Stimulated activated CD4-positive, alpha-beta T cell treated with anti-CD3 and anti-CD28 coated beads, Interleukin-4, amount 100 ng/mL, for 48 hours (primary cell): Measurements from ENCODE around the gene TMEM8B.

Experiments
- DNase-seq, 2 donors: peaks; one replicate each; pipeline ENCODE4 v3.0.0-alpha.2; 2020; ENCODE audit warnings: low read depth in 2 of 2

Gene TMEM8B

GRCh38 chr9:35829084-35829763, at the start of gene TMEM8B:
Gene TMEM8B (plus strand): TSS chr9:35829228. CDS start chr9:35829448, 220 bp downstream.
- peak; percentile 96 for DNase-seq

- no peak for DNase-seq
Measured at GRCh38 chr9:35781066-35781465, 48.0 kb upstream of the TMEM8B start.

- DNase-seq: no peak
Measured at GRCh38 chr9:35783418-35783817, 45.6 kb upstream of the TMEM8B start.

GRCh38 chr9:35789541-35789940, 39.5 kb upstream of the TMEM8B start:
- DNase-seq: no peak

- no peak for DNase-seq
Measured at GRCh38 chr9:35790025-35790384, 39.0 kb upstream of the TMEM8B start.

GRCh38 chr9:35790385-35791296, 38.4 kb upstream of the TMEM8B start:
- peak; percentile 27 to 33 for DNase-seq

- no peak for DNase-seq
Measured at GRCh38 chr9:35791297-35791921, 37.6 kb upstream of the TMEM8B start, which contains the start of gene NPR2. Gene NPR2 (plus strand): TSS chr9:35791591. CDS start chr9:35792409, 818 bp downstream.

- DNase-seq: no peak
Measured at GRCh38 chr9:35792024-35792813, 36.8 kb upstream of the TMEM8B start.

- DNase-seq: no peak
Measured at GRCh38 chr9:35792826-35793225, 36.2 kb upstream of the TMEM8B start.

GRCh38 chr9:35793461-35793860, 35.6 kb upstream of the TMEM8B start:
- no peak for DNase-seq

GRCh38 chr9:35795695-35796094, 33.3 kb upstream of the TMEM8B start:
- DNase-seq: no peak

- no peak for DNase-seq
Measured at GRCh38 chr9:35797311-35798109, 31.5 kb upstream of the TMEM8B start.

- DNase-seq: peak; percentile 38 to 44
Measured at GRCh38 chr9:35798658-35799374, 30.2 kb upstream of the TMEM8B start.

GRCh38 chr9:35800530-35800929, 28.5 kb upstream of the TMEM8B start:
- DNase-seq: no peak

GRCh38 chr9:35801328-35802128, 27.5 kb upstream of the TMEM8B start:
- no peak for DNase-seq

GRCh38 chr9:35806101-35806500, 22.9 kb upstream of the TMEM8B start:
- no peak for DNase-seq

- no peak for DNase-seq
Measured at GRCh38 chr9:35808433-35808832, 20.6 kb upstream of the TMEM8B start.

- no peak for DNase-seq
Measured at GRCh38 chr9:35810122-35810521, 18.9 kb upstream of the TMEM8B start.

GRCh38 chr9:35811381-35812024, 17.5 kb upstream of the TMEM8B start:
- DNase-seq: no peak
